Keratinocyte (primary cell): ENCODE data around the gene SIDT1. TPM values are rescaled to one million over a fixed set of nuclear protein-coding genes. Genes with fewer than 3 reads are reported as not detected.

Source experiments
- DNase-seq: peaks from one replicate; pipeline ENCODE4 v3.0.0-alpha.2; 2011; ENCODE audit warnings: low read depth, missing footprints, low spot score
- FAIRE-seq: peaks from 2 replicates; lab custom pipeline; 2011; peaks lifted over from hg19 to GRCh38; lab: Jason Lieb, UNC
- H2AFZ ChIP-seq: 2 replicates; pipeline ENCODE4 v1.6.0; 2012; ENCODE audit warnings: low read length, control low read depth, inconsistent platforms; ENCODE audit not compliant: control insufficient read depth
- H3K27ac ChIP-seq: 2 replicates; pipeline ENCODE4 v1.5.1; 2011; ENCODE audit warnings: low read length; ENCODE audit not compliant: control insufficient read depth, insufficient read depth
- H3K27me3 ChIP-seq: 3 replicates; pipeline ENCODE4 v1.6.0; 2011; ENCODE audit warnings: low read length; ENCODE audit not compliant: control insufficient read depth, insufficient read depth; ENCODE audit errors: extremely low read depth
- H3K36me3 ChIP-seq, 2 experiments: 2 replicates in 1 of 2; 3 replicates in 1 of 2; pipeline ENCODE4 v1.5.1; 2011; ENCODE audit warnings: low read length in 2 of 2, mild to moderate bottlenecking in 1 of 2; ENCODE audit not compliant: control insufficient read depth in 2 of 2, insufficient read depth in 2 of 2; ENCODE audit errors: extremely low read depth in 1 of 2
- H3K4me1 ChIP-seq: 3 replicates; pipeline ENCODE4 v1.5.1; 2011; ENCODE audit warnings: low read length; ENCODE audit not compliant: control insufficient read depth, insufficient read depth; ENCODE audit errors: extremely low read depth
- H3K4me2 ChIP-seq: 3 replicates; pipeline ENCODE4 v1.6.0; 2011; ENCODE audit warnings: low read depth, low read length; ENCODE audit not compliant: control insufficient read depth, insufficient read depth; ENCODE audit errors: extremely low read depth
- H3K4me3 ChIP-seq, 3 experiments: fragments of 200-600 bp in 1 of 3; sonication (generic) in 1 of 3; 2 replicates in 2 of 3; 3 replicates in 1 of 3; pipeline ENCODE4 v1.5.1; 2011 to 2016; ENCODE audit warnings: low read length in 3 of 3, mild to moderate bottlenecking in 3 of 3, control low read depth in 2 of 3, inconsistent platforms in 1 of 3, low read depth in 1 of 3, mixed read lengths in 1 of 3, mixed run types in 1 of 3, moderate library complexity in 1 of 3; ENCODE audit not compliant: control insufficient read depth in 2 of 3, insufficient read depth in 2 of 3; ENCODE audit errors: extremely low read depth in 1 of 3
- H3K79me2 ChIP-seq: 2 replicates; pipeline ENCODE4 v1.6.0; 2012; ENCODE audit warnings: low read length; ENCODE audit not compliant: control insufficient read depth, insufficient read depth
- H3K9ac ChIP-seq: 3 replicates; pipeline ENCODE4 v1.6.0; 2011; ENCODE audit warnings: low read length; ENCODE audit not compliant: control insufficient read depth, insufficient read depth; ENCODE audit errors: extremely low read depth
- H3K9me1 ChIP-seq: 3 replicates; pipeline ENCODE4 v1.6.0; 2011; ENCODE audit warnings: low read length; ENCODE audit not compliant: control insufficient read depth, insufficient read depth; ENCODE audit errors: extremely low read depth
- H3K9me3 ChIP-seq: 2 replicates; pipeline ENCODE4 v1.5.1; 2012; ENCODE audit warnings: low read depth, low read length; ENCODE audit not compliant: control insufficient read depth
- H4K20me1 ChIP-seq: 3 replicates; pipeline ENCODE4 v1.6.0; 2011; ENCODE audit warnings: low read length; ENCODE audit not compliant: control insufficient read depth, insufficient read depth; ENCODE audit errors: extremely low read depth
- EZH2 ChIP-seq: IDR thresholded peaks from one replicate; pipeline ENCODE4 v1.6.1; 2012; ENCODE audit warnings: inconsistent platforms, mild to moderate bottlenecking, low read length, moderate library complexity
- dilution Hi-C: fragments of 300-500 bp; cut with MboI; formaldehyde crosslinking; loops from one replicate; pipeline ENCODE4 v1.7.0; 2020; ENCODE audit warnings: low sequenced_read_pairs; ENCODE audit not compliant: extremely low pct_ligation_motif_present
- polyA plus RNA-seq, 5 experiments: library from polyadenylated mRNA; depleted of rRNA in 3 of 5; stranded (reverse) in 3 of 5; stranded (forward) in 1 of 5; unstranded in 1 of 5; fragments of >200 nt; gene quantifications; 1 replicate in 1 of 5; 2 replicates in 3 of 5; 3 replicates in 1 of 5; pipeline versions ENCODE4 v1.2.1 to v1.2.3, GENCODE V29; 2011 to 2012; ENCODE audit warnings: missing spikeins in 2 of 5, low read depth in 1 of 5, low replicate concordance in 1 of 5
- TF ChIP-seq, protein P1 (sequence below), 3 experiments: IDR thresholded peaks in 1 of 3; conservative IDR thresholded peaks in 1 of 3; optimal IDR thresholded peaks in 1 of 3; 2 replicates in 2 of 3; 3 replicates in 1 of 3; pipeline versions ENCODE3 to v1.5.1; 2011; ENCODE audit warnings: low read length in 3 of 3, mild to moderate bottlenecking in 3 of 3, moderate library complexity in 2 of 3, control low read depth in 1 of 3, inconsistent platforms in 1 of 3; ENCODE audit not compliant: insufficient read depth in 2 of 3; ENCODE audit errors: extremely low read depth in 1 of 3

Gene SIDT1
- polyA plus RNA-seq, 1 donor (not counting 4 experiments of a cell fraction or from before 2014, with no cell fraction given), result 0.12 TPM

DNA sequence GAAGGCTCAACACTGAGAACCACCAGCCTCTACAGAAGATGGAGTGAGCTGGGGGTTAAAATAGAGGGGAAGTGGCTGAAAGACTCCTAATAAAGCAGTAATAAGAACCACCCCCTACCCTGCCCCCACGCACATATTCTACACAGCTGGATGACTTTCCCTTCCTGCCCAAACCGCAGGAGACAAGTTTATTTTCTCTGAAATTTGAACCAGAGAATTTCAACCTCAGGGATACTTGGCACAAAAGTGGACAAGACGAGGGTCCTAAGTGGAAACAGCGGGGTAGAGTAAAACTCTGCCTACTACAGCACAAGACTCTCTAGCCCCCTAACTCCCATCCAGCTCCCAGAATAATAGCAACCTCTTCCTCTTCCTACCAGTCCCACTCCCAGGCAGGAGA is 135.7 kb downstream of the SIDT1 start:
- FAIRE-seq, result no peak
- no peak overlapping the region for H3K9ac ChIP-seq

DNA sequence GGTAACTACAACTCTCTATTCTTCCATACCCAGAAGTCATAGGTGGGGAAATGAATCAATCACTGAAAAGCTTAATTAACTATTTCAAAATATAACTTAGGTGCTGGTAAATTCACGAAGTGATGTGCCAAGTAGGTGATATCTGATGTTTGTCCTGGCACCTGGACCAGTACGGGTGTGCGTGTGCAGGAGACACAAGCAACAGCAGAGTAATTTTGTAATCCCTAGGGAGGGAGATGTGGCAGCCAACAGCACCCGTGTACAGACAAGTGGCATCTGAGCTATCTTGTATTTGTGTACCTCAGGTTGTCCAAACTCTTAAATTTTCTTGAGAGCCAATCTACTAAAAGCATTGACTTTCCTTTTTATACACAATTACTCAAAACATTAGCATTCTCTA is 141.2 kb downstream of the SIDT1 start:
- FAIRE-seq, result peak; percentile 29

More for the DNA sequence above, 135.7 kb downstream of the SIDT1 start:
- dilution Hi-C loops, result no loop called here
- DNase-seq, result no peak
- Histone ChIP-seq H3K4me2 (no peak overlapping the region), H3K9me3 (no peaks in the 10 kb centered on the region), H3K27ac (no peak overlapping the region), H3K79me2 (no peaks in the 10 kb centered on the region), H4K20me1 (no peaks in the 10 kb centered on the region), H3K9me1 (no peaks in the 10 kb centered on the region), H3K27me3 (no peaks in the 10 kb centered on the region), H3K4me1 (no peaks in the 10 kb centered on the region), H3K36me3 (no peaks in the 10 kb centered on the region), H2AFZ (no peak overlapping the region), H3K4me3 (no peak overlapping the region)
- no peak for TF ChIP-seq EZH2
- TF ChIP-seq, protein P1, sequence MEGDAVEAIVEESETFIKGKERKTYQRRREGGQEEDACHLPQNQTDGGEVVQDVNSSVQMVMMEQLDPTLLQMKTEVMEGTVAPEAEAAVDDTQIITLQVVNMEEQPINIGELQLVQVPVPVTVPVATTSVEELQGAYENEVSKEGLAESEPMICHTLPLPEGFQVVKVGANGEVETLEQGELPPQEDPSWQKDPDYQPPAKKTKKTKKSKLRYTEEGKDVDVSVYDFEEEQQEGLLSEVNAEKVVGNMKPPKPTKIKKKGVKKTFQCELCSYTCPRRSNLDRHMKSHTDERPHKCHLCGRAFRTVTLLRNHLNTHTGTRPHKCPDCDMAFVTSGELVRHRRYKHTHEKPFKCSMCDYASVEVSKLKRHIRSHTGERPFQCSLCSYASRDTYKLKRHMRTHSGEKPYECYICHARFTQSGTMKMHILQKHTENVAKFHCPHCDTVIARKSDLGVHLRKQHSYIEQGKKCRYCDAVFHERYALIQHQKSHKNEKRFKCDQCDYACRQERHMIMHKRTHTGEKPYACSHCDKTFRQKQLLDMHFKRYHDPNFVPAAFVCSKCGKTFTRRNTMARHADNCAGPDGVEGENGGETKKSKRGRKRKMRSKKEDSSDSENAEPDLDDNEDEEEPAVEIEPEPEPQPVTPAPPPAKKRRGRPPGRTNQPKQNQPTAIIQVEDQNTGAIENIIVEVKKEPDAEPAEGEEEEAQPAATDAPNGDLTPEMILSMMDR (optimal IDR thresholded peaks at IDR 0.05 in 1 of 3, IDR thresholded peaks at IDR 0.05 in 1 of 3, conservative IDR thresholded peaks at IDR 0.05 in 1 of 3; ENCODE audit: extremely low read depth in 1 of 3, insufficient read depth in 2 of 3, low read length in 3 of 3), result no peak

More for the DNA sequence above, 141.2 kb downstream of the SIDT1 start:
- dilution Hi-C loops, result no loop called here
- no peak for DNase-seq
- Histone ChIP-seq H3K9ac (no peak overlapping the region), H2AFZ (no peak overlapping the region), H3K9me1 (no peaks in the 10 kb centered on the region), H3K79me2 (no peaks in the 10 kb centered on the region), H3K9me3 (no peaks in the 10 kb centered on the region), H3K4me3 (no peak overlapping the region), H4K20me1 (no peaks in the 10 kb centered on the region), H3K27ac (no peak overlapping the region), H3K36me3 (peaks cover 0 to 3% of the 10 kb centered on the region in 2 experiments), H3K27me3 (no peaks in the 10 kb centered on the region), H3K4me2 (no peak overlapping the region), H3K4me1 (no peaks in the 10 kb centered on the region)
- no peak for TF ChIP-seq EZH2
- TF ChIP-seq, protein P1 (optimal IDR thresholded peaks at IDR 0.05 in 1 of 3, IDR thresholded peaks at IDR 0.05 in 1 of 3, conservative IDR thresholded peaks at IDR 0.05 in 1 of 3; ENCODE audit: extremely low read depth in 1 of 3, insufficient read depth in 2 of 3, low read length in 3 of 3), result no peak
